Stomach (tissue), 9 donors: ENCODE measurements around the gene CNP. TPM values are rescaled to one million over a fixed set of nuclear protein-coding genes. Genes with fewer than 3 reads are reported as not detected.

Experiments used
- DNase-seq, 2 donors: peaks; one replicate each; pipeline versions ENCODE4 v3.0.0 to v3.0.0-alpha.2; 2013 to 2019
- H3K27ac ChIP-seq, 5 donors: fragments of 200-600 bp in 4 of 5; sonication (generic) in 4 of 5; one replicate each; pipeline ENCODE4 v1.5.1; 2013 to 2019; ENCODE audit warnings: mild to moderate bottlenecking in 1 of 5, moderate library complexity in 1 of 5
- H3K27me3 ChIP-seq, 3 donors: fragments of 200-600 bp; sonication (generic); one replicate each; pipeline ENCODE4 v1.5.1; 2017 to 2019; ENCODE audit warnings: mixed run types in 1 of 3
- H3K36me3 ChIP-seq, 4 donors: fragments of 200-600 bp; sonication (generic); 1 replicate in 3 of 4; 2 replicates in 1 of 4; pipeline ENCODE4 v1.5.1; 2016 to 2019
- H3K4me1 ChIP-seq, 4 donors: fragments of 200-600 bp; sonication (generic); one replicate each; pipeline ENCODE4 v1.5.1; 2016 to 2019
- H3K4me3 ChIP-seq, 4 donors: fragments of 200-600 bp; sonication (generic) in 3 of 4; one replicate each; pipeline ENCODE4 v1.5.1; 2016 to 2019; ENCODE audit warnings: mild to moderate bottlenecking in 1 of 4
- H3K9me3 ChIP-seq, 4 donors: fragments of 200-600 bp; sonication (generic); one replicate each; pipeline ENCODE4 v1.5.1; 2016 to 2019
- CTCF ChIP-seq, 7 experiments: fragments of 450-650 bp in 4 of 7; fragments of 200-600 bp in 3 of 7; sonication (generic) in 3 of 7; IDR thresholded peaks; one replicate each; pipeline ENCODE4 v1.5.1; 2016 to 2019; ENCODE audit warnings: antibody characterized with exemption in 7 of 7, control low read depth in 2 of 7, mild to moderate bottlenecking in 1 of 7
- EP300 ChIP-seq: sonication (generic); formaldehyde crosslinking; IDR thresholded peaks from one replicate; pipeline ENCODE4 v1.6.1; 2017; ENCODE audit warnings: antibody characterized with exemption
- POLR2A ChIP-seq, 4 donors: fragments of 450-650 bp; IDR thresholded peaks; one replicate each; pipeline ENCODE4 v1.6.1; 2016; ENCODE audit warnings: antibody characterized with exemption in 4 of 4, control low read depth in 2 of 4, mild to moderate bottlenecking in 1 of 4, moderate library complexity in 1 of 4
- POLR2AphosphoS5 ChIP-seq, 3 donors: sonication (generic); formaldehyde crosslinking; IDR thresholded peaks; one replicate each; pipeline ENCODE4 v1.6.1; 2016; ENCODE audit warnings: antibody characterized with exemption in 3 of 3
- WGBS, 5 donors: extraction: QIAGEN DNeasy Blood & Tissue Kit in 3 of 5; methylation state at CpG; one replicate each; pipeline versions ENCODE4 v1.1.5 to v1.1.7; 2013 to 2018; 5-methylcytosine and 5-hydroxymethylcytosine counted together
- intact Hi-C: fragments of 100-400 bp; cut with DNase I; formaldehyde crosslinking; loops from one replicate; pipeline ENCODE4 v1.15.1; 2023; ENCODE audit warnings: low total_unique reads
- polyA plus RNA-seq, 3 donors: library from polyadenylated mRNA; stranded (reverse); fragments of 200-250 nt; gene quantifications; one replicate each; pipeline ENCODE4 v1.2.3, GENCODE V29; 2013
- total RNA-seq, 5 donors: library from RNA; depleted of rRNA; stranded (reverse); fragments of >200 nt; gene quantifications; one replicate each; pipeline versions ENCODE4 v1.1.0 to v1.2.3, GENCODE V29; 2014 to 2016
- donor health status: healthy with polysubstance abuse.
- donor health status: Bipolar disorder and iron deficiency.
- donor health status: healthy.

Gene CNP
- total and polyA plus RNA-seq, 8 donors, result 21.0 to 47.2 (median 29.1) TPM

- DNase-seq, result no peak
- no peak for TF ChIP-seq CTCF (IDR thresholded peaks at IDR 0.05)
- TF ChIP-seq POLR2AphosphoS5 (IDR thresholded peaks at IDR 0.05), result no peak
- no peak for TF ChIP-seq EP300
- intact Hi-C loops, result no loop called here
- no peak overlapping the region for H3K27ac ChIP-seq
- no peak overlapping the region for H3K4me3 ChIP-seq
- H3K27me3 ChIP-seq, result no peaks in the 10 kb centered on the region
- peaks cover 0 to 4% (median 0%) of the 10 kb centered on the region in 4 donors for H3K4me1 ChIP-seq
- 77 to 87% (median 83%) methylated on average over 6 of the region's 6 CpGs for WGBS, 5 donors
- H3K9me3 ChIP-seq, result no peaks in the 10 kb centered on the region
- peaks cover 0 to 47% (median 13%) of the 10 kb centered on the region in 4 donors for H3K36me3 ChIP-seq
Measured at GRCh38 chr17:41939693-41940090, 26.9 kb upstream of the CNP start.

- Histone ChIP-seq H3K27me3 (no peaks in the 10 kb centered on the region), H3K4me3 (no peak overlapping the region), H3K4me1 (peaks cover 0 to 4% (median 0%) of the 10 kb centered on the region in 4 donors), H3K9me3 (no peaks in the 10 kb centered on the region), H3K36me3 (peaks cover 0 to 39% (median 9%) of the 10 kb centered on the region in 4 donors), H3K27ac (no peak overlapping the region)
- no peak for DNase-seq
- WGBS, 5 donors, result 82 to 90% (median 89%) methylated on average over 5 of the region's 5 CpGs
- no peak for TF ChIP-seq POLR2AphosphoS5 (IDR thresholded peaks at IDR 0.05)
- TF ChIP-seq POLR2A (IDR thresholded peaks at IDR 0.05), result no peak
- TF ChIP-seq EP300, result no peak
- TF ChIP-seq CTCF (IDR thresholded peaks at IDR 0.05), result no peak
- intact Hi-C loops, result no loop called here
Measured at GRCh38 chr17:41941168-41941567, 25.4 kb upstream of the CNP start.

GRCh38 chr17:41942626-41943373 is 23.8 kb upstream of the CNP start:
- intact Hi-C loops, result no loop called here
- TF ChIP-seq POLR2A (IDR thresholded peaks at IDR 0.05) (no peak), CTCF (IDR thresholded peaks at IDR 0.05) (no peak), POLR2AphosphoS5 (IDR thresholded peaks at IDR 0.05) (no peak), EP300 (no peak)
- Histone ChIP-seq H3K36me3 (peaks cover 0 to 25% (median 7%) of the 10 kb centered on the region in 4 donors), H3K4me1 (peaks cover 0 to 3% (median 0%) of the 10 kb centered on the region in 4 donors), H3K27ac (no peak overlapping the region), H3K27me3 (no peaks in the 10 kb centered on the region), H3K4me3 (no peak overlapping the region), H3K9me3 (no peaks in the 10 kb centered on the region)
- 88 to 97% (median 92%) methylated on average over 8 of the region's 8 CpGs for WGBS, 5 donors
- DNase-seq, result no peak

- 88 to 96% (median 93%) methylated on average over 3 of the region's 3 CpGs for WGBS, 5 donors
- H3K27ac ChIP-seq, result no peak overlapping the region
- intact Hi-C loops, result no loop called here
Measured at GRCh38 chr17:41943492-41943891, 23.1 kb upstream of the CNP start.

More at GRCh38 chr17:41943492-41943891, 23.1 kb upstream of the CNP start:
- no peak for DNase-seq
- no peaks in the 10 kb centered on the region for H3K4me1 ChIP-seq
- H3K9me3 ChIP-seq, result no peaks in the 10 kb centered on the region
- H3K4me3 ChIP-seq, result no peak overlapping the region
- peaks cover 0 to 18% (median 5%) of the 10 kb centered on the region in 4 donors for H3K36me3 ChIP-seq
- no peaks in the 10 kb centered on the region for H3K27me3 ChIP-seq
- TF ChIP-seq CTCF (IDR thresholded peaks at IDR 0.05), result no peak
- no peak for TF ChIP-seq POLR2AphosphoS5 (IDR thresholded peaks at IDR 0.05)
- no peak for TF ChIP-seq EP300
- no peak for TF ChIP-seq POLR2A (IDR thresholded peaks at IDR 0.05)
